GM19240 (cell line): ENCODE measurements around the gene HLA-DOA.

Experiments used
- DNase-seq: peaks from one replicate; pipeline ENCODE4 v3.0.0; 2011; ENCODE audit warnings: low spot score; ENCODE audit not compliant: insufficient read length

HLA-DOA gene

DNA sequence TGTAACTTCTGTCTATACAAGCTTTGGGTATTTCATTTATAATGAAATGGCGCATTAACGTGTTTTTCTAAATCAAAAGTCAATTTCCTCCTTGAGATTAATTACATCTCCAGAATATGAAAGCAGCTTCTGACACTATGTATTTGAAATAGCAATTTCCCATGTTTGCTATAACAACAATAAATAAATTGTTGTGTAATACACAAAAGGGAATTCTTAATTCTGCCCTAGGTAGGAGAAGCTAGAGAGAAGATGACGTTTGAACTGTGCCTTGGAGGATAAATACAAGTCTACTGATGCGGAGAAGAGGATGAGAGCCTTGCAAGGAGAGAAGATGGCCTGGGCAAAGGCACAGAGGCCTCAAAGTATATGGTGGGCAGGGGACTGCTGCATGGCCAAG, 7.6 kb upstream of the HLA-DOA start:
- DNase-seq = no peak

DNA sequence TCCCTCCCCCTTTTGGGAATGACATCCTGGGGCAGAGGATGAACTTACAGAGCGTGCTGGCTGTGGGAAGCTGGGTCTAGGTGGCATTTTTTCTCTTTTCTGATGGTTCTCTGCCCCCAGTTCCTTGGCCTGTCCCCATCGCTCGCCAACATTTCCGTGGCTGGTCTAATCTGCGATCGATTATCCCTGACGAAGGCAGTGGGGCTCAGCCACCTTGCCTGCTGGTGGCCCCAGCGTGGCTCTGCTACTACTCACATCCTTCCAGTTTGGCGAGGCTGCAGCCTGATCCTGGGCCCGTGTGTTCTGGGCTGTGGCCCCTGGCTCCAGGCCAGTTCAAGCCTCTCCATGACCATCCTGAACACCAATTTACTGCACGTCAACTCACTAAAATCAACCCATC, 6.4 kb upstream of the HLA-DOA start:
- no peak for DNase-seq

DNA sequence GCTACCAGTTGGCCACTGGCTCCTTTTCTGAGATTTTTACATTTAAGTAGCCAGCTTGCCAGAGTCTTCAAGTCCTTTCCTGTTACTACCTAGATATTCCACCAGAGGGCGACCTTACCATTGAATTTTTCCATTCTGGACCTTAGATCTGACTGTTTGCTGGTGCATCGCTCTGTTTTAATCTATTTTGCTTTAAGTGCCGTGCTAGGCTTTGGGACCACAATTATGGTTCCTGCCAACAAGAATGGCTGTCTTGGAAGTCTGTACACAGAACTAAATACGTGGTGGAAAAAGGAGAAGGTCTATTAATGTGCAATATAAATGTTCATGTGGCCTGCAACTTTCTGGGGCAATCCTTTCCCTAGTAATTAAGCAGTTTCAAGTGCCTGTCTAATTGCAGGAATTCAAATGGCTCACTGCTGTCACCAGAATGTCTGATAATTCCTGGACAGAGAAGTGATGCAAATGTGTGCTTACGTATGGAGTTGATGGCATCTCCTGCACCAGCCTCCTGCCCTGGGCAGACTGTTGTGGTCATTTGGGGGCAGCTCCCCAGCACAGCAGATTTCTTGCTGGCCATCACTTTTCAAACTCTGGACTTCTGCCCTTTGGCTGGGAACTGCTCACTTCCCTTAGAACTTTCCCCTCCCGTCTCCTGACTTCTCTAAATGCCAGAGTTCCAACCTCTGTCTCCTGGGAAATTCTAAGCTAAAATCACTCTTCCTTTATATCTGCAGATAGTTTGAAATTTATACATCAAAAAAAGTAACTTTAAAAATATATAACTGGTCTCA, 5.6 kb upstream of the HLA-DOA start:
- DNase-seq = no peak

DNA sequence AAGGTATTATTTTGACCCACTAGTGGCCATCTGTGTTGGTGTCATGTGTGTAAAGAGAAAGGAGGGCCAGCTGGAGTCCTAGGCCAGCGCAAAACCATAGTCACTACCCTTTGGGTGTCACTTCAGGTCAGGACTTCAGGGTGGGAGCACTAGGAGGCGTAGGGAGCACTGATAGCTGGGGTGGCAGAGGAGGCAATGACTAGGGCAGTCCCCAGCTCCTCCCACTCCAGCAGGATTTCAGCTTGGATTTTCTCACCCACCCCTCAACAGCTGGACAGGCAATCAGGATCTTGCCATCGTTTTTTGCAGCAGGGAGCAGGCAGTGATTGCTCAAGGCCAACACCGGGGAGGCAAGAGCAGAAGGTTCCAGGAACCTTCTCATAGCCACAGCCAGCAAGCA, 4.2 kb upstream of the HLA-DOA start:
- DNase-seq = no peak

DNA sequence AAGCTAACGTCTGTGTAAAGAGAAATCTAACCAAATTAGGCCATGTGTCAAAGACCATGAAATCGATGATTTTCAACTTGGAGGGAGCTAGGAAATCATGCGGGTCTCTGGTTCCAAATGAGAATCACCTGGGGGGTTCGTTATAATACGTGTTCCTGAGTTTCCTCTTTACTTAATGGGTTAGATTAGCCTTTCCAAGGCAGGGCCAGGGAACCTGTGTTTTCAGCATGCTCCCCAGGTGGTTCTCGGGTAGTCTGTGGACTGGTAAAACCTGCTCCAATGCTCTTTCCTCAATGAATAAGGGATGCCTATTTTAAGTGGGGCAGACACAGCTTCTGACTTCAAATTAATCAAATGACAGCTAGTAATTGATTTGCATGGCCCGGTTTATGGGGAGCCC, 965 bp upstream of the HLA-DOA start:
- no peak for DNase-seq

DNA sequence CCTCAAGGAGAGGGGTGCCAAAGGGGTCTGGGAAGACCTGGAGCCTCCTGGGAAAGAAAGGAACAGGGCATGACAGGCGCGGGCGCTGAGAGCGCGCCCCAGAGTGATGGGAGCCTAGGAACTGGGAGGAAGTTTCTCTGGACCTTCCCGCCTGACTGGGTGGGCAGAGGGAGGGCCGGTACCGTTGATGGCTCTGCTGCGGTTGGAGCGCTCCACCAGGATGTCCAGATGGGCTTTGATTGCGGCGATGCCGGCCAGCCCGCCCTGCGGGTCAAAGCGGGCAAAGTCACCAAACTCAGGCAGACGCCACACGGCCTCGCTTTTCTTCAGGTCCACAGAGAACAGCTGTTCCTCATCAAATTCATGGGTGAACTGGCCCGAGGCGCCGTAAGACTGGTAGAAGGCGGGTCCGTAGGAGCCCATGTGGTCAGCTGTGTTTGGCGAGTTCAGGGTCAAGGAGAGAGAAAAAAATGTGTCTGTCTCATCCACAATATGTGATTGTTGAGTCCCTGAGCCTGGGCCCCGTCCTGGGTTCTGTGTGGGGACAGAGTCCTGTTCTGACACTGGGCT, 1.5 kb downstream of the HLA-DOA start:
- no peak for DNase-seq

DNA sequence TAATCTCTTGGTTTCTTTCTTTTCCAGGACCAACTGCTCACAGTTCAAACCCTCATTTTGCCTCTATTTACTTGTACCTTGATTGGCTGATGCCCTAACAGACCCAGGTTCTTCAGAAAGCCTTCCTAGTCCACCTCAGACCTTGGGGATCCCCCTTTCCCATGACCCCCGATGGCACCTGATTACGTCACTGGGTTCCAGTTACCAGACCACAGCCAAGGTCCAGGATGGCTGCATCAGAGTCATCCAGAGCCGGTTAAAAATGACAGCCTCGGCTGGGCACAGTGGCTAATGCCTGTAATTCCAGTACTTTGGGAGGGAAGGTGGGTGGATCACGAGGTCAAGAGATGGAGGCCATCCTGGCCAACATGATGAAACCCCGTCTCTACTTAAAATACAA, 4.5 kb downstream of the HLA-DOA start:
- no peak for DNase-seq

DNA sequence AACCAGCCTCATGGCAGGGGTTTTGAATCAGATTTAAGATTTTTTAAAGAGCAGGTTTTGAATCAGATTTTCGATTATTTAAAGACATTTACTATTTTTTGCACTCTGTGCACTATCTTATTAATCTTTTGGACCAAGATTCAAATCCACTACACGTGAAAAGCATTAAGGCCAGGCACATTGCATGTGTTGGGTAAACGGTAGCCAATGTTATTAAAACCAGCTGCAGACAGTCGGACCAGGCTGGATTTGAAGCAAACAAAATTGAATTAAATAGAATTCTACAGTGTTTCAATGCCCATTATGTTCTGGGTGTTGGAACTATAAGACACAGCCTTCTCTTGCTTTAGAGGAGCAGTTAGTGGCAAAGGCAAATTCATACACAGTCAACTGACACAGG, 7.7 kb downstream of the HLA-DOA start:
- DNase-seq = no peak

DNA sequence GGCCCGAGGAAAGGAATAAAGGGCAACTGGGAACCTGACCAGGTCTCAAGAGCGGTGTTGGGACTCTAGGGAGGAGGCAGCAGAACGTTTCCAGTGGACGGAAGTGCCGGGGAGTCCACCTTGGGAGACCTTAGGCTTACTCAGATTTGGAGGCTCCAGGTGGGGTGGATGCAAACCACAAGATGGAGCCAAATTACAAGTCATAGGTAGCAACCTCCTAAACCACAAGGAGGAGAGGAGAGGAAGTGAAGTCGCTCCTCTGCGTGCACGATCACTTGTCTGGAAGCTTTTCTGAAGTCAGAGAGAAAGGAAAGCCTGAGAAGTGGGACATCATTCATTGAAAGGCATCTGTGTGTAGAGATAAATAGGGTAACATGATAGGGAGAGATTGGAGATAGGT, 9.3 kb downstream of the HLA-DOA start:
- peak; percentile 8 for DNase-seq

DNA sequence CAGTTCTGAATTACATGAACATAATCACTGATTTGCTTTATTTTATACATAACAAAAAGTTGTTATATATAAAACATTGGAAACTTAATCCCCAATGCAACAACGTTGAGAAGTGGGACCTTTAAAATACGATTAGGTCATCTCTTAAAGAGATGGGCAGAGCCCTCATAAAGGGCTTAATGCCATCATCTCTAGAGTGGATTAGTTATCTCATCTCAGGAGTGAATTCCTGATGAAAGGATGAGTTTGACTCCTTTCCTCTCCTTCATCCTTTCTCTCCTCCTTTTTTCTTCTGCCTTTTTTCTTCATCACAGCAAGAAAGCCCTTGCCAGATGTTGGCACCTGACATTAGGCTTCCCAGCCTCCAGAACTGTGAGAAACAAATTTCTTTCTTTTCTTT, 13.9 kb downstream of the HLA-DOA start:
- no peak for DNase-seq

DNA sequence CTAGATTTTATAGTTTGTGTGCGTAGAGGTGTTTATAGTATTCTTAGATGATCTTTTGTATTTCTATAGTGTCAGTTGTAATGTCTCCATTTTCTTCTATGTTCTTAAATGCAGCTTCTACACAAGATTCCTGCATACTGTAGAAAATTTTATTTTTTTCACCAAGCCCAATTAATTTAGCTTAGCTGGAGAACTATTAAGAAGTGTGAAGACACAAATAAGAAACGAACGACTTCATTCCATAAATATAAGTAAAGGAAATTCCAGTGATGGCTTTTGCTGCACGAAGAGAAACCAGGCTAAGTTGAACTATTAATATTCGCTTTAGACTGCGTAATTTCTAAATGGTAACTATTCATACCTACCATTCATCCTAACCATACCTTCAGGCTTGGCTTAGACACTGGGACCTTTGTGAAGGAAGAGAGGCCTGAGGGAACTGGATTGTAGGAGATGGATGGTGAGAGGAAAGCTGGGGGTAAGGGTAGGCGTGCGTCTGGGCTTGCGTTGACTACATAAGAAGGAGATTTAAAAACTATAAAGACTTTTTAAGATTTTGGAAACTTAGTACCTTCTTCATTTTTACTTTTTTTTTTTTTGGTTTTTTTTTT, 15.9 kb downstream of the HLA-DOA start:
- no peak for DNase-seq

DNA sequence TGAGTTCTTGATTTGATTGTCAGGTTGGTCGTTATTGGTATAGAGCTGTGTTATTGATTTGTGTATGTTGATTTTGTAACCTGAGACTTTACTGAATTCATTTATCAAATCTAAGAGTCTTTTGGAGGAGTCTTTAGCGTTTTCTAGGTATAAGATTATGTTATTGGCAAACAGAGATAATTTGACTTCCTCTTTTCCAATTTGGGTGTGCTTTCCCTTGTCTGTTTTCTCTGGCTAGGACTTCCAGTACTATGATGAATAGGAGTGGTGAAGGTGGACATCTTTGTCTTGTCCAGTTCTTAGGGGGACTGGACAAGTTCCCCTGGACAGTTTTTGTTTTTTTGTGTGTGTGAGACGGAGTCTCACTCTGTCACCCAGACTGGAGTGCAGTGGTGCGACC, 17.4 kb downstream of the HLA-DOA start:
- DNase-seq = no peak

DNA sequence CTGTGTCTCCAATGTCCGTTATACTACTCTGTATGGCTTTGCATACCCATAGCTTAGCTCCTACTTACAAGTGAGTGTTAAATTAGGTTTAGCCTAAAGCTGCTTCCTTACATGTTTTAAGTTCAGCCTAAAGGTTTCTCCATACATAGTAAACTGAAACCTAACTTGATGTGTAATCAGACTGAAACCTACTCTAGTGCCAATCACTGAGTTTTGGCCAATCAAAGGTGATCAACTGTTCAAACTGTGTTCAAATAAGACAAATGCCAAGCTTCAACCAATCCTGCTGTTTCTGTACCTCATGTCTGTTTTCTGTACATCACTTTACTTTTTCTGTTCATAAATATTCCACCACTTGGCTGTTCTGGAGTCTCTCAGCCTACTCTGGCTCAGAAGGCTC, 20.0 kb downstream of the HLA-DOA start:
- DNase-seq = no peak

DNA sequence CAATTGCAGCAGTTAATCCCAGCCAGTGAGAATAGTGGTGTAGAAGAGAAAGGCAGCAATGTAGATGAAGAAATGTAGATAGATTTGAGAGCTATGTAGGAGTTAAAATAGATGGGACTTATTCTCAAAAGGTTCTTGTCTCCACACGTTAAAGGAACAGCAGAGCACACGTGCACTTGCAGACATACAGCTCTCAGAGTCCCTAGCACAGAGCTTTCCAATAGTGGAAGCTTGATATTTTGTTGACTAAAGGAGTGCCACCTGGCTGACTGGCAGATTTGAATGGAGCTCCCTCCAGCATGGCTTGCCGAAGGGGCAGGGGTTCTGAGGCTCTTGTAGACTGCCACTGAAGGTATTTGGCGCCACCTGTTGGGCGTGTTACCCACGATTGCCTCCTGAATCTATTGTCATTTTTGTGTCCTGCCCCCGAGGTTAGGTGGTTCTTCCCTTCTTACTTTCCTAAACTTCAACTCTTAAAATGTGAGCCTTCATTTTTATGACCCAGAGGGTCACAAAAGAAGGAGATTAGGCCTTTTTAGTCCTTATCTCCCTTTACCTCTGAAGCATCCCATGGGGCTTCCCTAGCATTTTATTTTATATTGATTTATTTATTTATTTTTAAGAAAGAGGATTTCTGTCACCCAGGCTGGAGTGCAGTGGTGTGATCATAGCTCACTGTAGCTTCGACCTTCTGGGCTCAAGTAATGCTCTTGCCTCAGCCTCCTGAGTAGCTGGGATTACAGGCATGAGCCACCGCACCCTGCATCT, 24.6 kb downstream of the HLA-DOA start:
- peak; percentile 53 for DNase-seq

DNA sequence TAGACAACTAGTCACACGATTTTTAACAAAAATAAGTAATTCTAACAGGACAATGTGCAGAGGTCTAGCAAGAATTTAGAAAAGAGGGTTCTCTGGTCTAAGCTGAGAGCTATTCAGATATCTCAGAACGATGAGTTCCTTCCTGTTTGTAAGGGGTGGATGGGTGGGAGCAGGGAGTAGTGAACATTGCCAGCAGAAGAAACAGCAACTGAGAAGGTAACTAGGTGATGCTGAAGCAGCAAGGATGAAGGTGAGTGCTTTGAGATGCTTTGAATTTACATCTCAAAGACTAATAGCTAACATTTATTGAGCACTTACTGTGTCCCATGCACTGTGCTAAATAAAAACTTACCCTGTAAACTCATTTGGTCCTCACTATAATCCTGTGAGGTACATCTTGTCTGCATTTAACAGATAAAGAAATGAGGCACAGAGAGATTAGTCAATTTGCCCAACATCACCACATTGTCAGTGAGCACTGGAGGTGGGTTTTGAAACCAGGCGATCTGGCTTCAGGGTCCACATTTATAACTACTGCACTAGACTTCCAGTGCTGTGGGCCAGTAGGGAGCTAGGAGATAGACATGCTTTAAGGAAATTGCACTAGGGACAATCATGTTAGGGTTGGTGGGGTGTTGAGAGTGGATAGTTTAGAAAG, 25.3 kb downstream of the HLA-DOA start:
- DNase-seq = no peak

DNA sequence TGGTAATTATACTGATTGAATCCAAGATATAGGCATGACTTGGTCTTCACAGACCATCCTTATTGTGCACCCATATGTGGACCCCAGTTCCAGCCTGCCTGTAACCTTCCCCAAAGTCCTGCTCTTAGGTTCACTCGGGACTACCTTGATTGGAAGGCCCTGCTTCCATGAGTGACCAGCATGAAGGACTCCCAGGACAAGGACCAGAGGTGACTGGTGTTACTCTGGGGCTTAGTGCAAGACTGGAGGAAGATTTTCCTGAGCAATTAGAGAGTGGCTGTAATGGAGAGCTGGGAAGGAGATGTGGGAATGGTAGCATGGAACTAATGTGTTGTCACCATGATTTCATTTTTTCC, 25.9 kb downstream of the HLA-DOA start:
- no peak for DNase-seq

DNA sequence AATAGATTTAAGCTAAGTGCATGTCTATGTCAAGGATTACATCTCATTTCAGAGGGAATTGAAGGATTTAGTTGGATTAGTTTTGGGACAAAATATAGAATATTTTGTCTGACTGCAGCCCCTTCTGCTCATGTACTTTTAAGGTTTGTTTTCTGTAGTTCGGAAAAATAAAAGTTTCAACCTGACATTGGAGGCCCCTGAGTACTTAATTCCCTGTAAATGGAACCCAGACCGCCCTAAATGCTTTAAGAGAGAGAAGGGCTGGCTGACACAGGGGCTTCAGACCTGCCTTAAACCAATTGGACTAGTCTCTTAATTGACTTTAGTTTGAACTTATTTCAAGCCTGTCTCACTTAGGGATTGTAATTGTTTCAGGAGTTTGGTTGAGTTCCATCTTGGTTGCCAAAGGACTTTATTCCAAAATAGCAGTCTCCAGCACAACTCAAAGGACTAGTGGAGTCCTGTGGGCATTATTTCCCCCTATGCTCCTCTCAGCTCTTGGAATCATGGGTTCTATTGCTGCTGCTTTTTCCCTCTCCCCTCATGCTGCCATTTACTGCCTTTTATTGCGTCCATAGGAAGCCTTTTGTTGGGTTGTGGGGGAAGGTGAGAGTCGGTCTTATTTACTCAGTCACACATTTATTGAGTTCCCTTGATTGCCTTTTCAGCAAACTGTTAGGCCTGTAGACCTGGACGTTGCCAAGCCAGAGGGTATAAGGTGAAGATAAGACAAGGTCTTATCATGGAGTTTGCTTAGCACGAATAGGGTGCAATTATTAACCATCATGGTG, 26.5 kb downstream of the HLA-DOA start:
- DNase-seq = no peak

DNA sequence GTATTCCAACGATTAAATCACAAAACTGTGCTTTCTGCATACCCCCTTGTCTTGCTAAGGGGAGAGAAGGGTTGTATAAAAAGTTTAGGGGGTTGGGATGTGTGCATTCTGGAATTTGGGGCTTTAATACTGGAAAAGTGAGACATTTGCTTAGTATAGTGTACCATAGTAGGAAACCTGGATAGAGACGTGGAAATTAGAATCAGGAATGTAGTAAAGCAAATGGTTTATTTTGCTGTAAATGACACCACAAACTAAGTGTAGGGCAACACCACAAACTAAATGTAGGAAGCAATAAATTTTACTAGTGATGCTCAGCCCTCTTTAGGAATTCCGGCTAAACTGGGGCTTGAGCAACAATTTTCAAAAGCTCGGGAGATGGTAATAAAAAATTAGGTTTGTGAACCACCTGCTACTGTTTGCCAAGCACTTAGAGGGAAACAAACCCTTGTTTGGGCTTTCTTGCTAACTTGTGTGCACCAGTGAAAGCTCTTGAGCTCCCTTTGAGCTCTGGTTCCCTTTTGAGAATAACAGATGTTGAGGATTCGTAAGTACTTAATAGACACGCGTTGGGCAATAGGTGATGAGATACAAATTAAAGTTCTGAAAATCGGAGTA, 27.2 kb downstream of the HLA-DOA start:
- no peak for DNase-seq

DNA sequence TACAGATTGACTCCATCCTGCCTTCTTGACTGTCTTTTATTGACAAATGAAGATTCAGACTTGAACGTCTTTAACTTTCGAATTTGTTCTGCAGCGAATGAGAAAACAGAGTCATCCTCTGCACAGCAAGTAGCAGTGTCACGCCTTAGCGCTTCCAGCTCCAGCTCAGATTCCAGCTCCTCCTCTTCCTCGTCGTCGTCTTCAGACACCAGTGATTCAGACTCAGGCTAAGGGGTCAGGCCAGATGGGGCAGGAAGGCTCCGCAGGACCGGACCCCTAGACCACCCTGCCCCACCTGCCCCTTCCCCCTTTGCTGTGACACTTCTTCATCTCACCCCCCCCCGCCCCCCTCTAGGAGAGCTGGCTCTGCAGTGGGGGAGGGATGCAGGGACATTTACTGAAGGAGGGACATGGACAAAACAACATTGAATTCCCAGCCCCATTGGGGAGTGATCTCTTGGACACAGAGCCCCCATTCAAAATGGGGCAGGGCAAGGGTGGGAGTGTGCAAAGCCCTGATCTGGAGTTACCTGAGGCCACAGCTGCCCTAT, 28.8 kb downstream of the HLA-DOA start:
- no peak for DNase-seq
